IgD-negative memory B cell (primary cell): ENCODE data around the gene DAGLA. TPM values are rescaled to one million over a fixed set of nuclear protein-coding genes. Genes with fewer than 3 reads are reported as not detected.

Source experiments
- H3K27ac Mint-ChIP-seq, 3 donors: one replicate each; pipeline ENCODE4 v1.8.0; 2020 to 2022; ENCODE audit warnings: mild to moderate bottlenecking in 3 of 3, mixed read lengths in 3 of 3, moderate library complexity in 1 of 3
- H3K27me3 Mint-ChIP-seq: one replicate; pipeline ENCODE4 v1.8.0; 2021; ENCODE audit warnings: mixed read lengths
- H3K36me3 Mint-ChIP-seq: one replicate; pipeline ENCODE4 v1.8.0; 2020; ENCODE audit warnings: mild to moderate bottlenecking, mixed read lengths
- H3K4me1 Mint-ChIP-seq, 3 donors: one replicate each; pipeline ENCODE4 v1.8.0; 2020 to 2022; ENCODE audit warnings: mixed read lengths in 3 of 3, mild to moderate bottlenecking in 1 of 3
- H3K4me3 Mint-ChIP-seq, 4 donors: one replicate each; pipeline ENCODE4 v1.8.0; 2020 to 2022; ENCODE audit warnings: mild to moderate bottlenecking in 4 of 4, mixed read lengths in 4 of 4, moderate library complexity in 3 of 4
- H3K9me3 Mint-ChIP-seq, 3 donors: one replicate each; pipeline ENCODE4 v1.8.0; 2020 to 2021; ENCODE audit warnings: mixed read lengths in 3 of 3, mild to moderate bottlenecking in 1 of 3
- polyA plus RNA-seq: library from polyadenylated mRNA; unstranded; fragments of 300-500 nt; fragmentation: Illumina TruSeq; gene quantifications from one replicate; pipeline ENCODE4 v1.2.3, GENCODE V29; 2021

Gene DAGLA
- polyA plus RNA-seq, 1 donor from 2014 or later = not detected

- Mint-ChIP-seq H3K27ac (no peak overlapping the region), H3K36me3 (no peaks in the 10 kb centered on the region), H3K4me3 (no peak overlapping the region), H3K9me3 (no peaks in the 10 kb centered on the region), H3K27me3 (peaks cover 8% of the 10 kb centered on the region), H3K4me1 (peaks cover 0 to 1% (median 0%) of the 10 kb centered on the region in 3 donors)
These were observed 11.4 kb downstream of the DAGLA start for GRCh38 chr11:61691380-61692156.

GRCh38 chr11:61693922-61694601, 13.9 kb downstream of the DAGLA start:
- H3K4me1 Mint-ChIP-seq = peaks cover 0 to 1% (median 0%) of the 10 kb centered on the region in 3 donors
- H3K9me3 Mint-ChIP-seq = no peaks in the 10 kb centered on the region
- H3K27me3 Mint-ChIP-seq = peaks cover 14% of the 10 kb centered on the region
- H3K27ac Mint-ChIP-seq = no peak overlapping the region
- no peak overlapping the region for H3K4me3 Mint-ChIP-seq
- H3K36me3 Mint-ChIP-seq = no peaks in the 10 kb centered on the region

- no peaks in the 10 kb centered on the region for H3K36me3 Mint-ChIP-seq
- no peak overlapping the region for H3K4me3 Mint-ChIP-seq
- H3K9me3 Mint-ChIP-seq = no peaks in the 10 kb centered on the region
- peaks cover 0 to 1% (median 0%) of the 10 kb centered on the region in 3 donors for H3K4me1 Mint-ChIP-seq
- H3K27me3 Mint-ChIP-seq = peaks cover 12% of the 10 kb centered on the region
- no peak overlapping the region for H3K27ac Mint-ChIP-seq
These were observed 14.4 kb downstream of the DAGLA start for GRCh38 chr11:61694602-61694939.

- Mint-ChIP-seq H3K27me3 (peaks cover 12% of the 10 kb centered on the region), H3K4me1 (peaks cover 0 to 1% (median 0%) of the 10 kb centered on the region in 3 donors), H3K9me3 (no peaks in the 10 kb centered on the region), H3K36me3 (no peaks in the 10 kb centered on the region), H3K4me3 (no peak overlapping the region), H3K27ac (no peak overlapping the region)
These were observed 14.9 kb downstream of the DAGLA start for GRCh38 chr11:61694946-61695706.

GRCh38 chr11:61695917-61696316, 15.7 kb downstream of the DAGLA start:
- peaks cover 10% of the 10 kb centered on the region for H3K27me3 Mint-ChIP-seq
- H3K4me1 Mint-ChIP-seq = peaks cover 0 to 1% (median 0%) of the 10 kb centered on the region in 3 donors
- no peaks in the 10 kb centered on the region for H3K36me3 Mint-ChIP-seq
- no peaks in the 10 kb centered on the region for H3K9me3 Mint-ChIP-seq
- peak overlapping the region in 1 of 4 donors; percentile 75 for H3K4me3 Mint-ChIP-seq
- no peak overlapping the region for H3K27ac Mint-ChIP-seq

GRCh38 chr11:61696602-61697001, 16.4 kb downstream of the DAGLA start:
- Mint-ChIP-seq H3K9me3 (no peaks in the 10 kb centered on the region), H3K27me3 (peaks cover 10% of the 10 kb centered on the region), H3K4me1 (peaks cover 0 to 1% (median 0%) of the 10 kb centered on the region in 3 donors), H3K36me3 (no peaks in the 10 kb centered on the region), H3K27ac (no peak overlapping the region), H3K4me3 (no peak overlapping the region)

GRCh38 chr11:61697078-61697502, 16.9 kb downstream of the DAGLA start:
- Mint-ChIP-seq H3K27ac (no peak overlapping the region), H3K4me1 (peaks cover 0 to 1% (median 0%) of the 10 kb centered on the region in 3 donors), H3K36me3 (no peaks in the 10 kb centered on the region), H3K9me3 (no peaks in the 10 kb centered on the region), H3K27me3 (peaks cover 9% of the 10 kb centered on the region), H3K4me3 (no peak overlapping the region)

- Mint-ChIP-seq H3K9me3 (no peaks in the 10 kb centered on the region), H3K4me1 (peaks cover 0 to 2% (median 1%) of the 10 kb centered on the region in 3 donors), H3K27ac (no peak overlapping the region), H3K27me3 (peaks cover 13% of the 10 kb centered on the region), H3K4me3 (no peak overlapping the region), H3K36me3 (no peaks in the 10 kb centered on the region)
These were observed 17.6 kb downstream of the DAGLA start for GRCh38 chr11:61697764-61698163.

GRCh38 chr11:61698173-61698948, 18.2 kb downstream of the DAGLA start:
- Mint-ChIP-seq H3K4me3 (no peak overlapping the region), H3K27me3 (peaks cover 13% of the 10 kb centered on the region), H3K4me1 (peaks cover 0 to 5% (median 1%) of the 10 kb centered on the region in 3 donors), H3K27ac (peak overlapping the region in 1 of 3 donors; percentile 80), H3K36me3 (no peaks in the 10 kb centered on the region), H3K9me3 (no peaks in the 10 kb centered on the region)

GRCh38 chr11:61699737-61700160, 19.6 kb downstream of the DAGLA start:
- Mint-ChIP-seq H3K4me3 (no peak overlapping the region), H3K4me1 (peaks cover 0 to 5% (median 1%) of the 10 kb centered on the region in 3 donors), H3K9me3 (no peaks in the 10 kb centered on the region), H3K27ac (no peak overlapping the region), H3K36me3 (no peaks in the 10 kb centered on the region), H3K27me3 (peaks cover 13% of the 10 kb centered on the region)

- H3K4me3 Mint-ChIP-seq = no peak overlapping the region
- no peaks in the 10 kb centered on the region for H3K9me3 Mint-ChIP-seq
- H3K27me3 Mint-ChIP-seq = peaks cover 13% of the 10 kb centered on the region
- peaks cover 0 to 5% (median 1%) of the 10 kb centered on the region in 3 donors for H3K4me1 Mint-ChIP-seq
- H3K27ac Mint-ChIP-seq = no peak overlapping the region
- H3K36me3 Mint-ChIP-seq = no peaks in the 10 kb centered on the region
These were observed 20.0 kb downstream of the DAGLA start for GRCh38 chr11:61700212-61700611.

GRCh38 chr11:61700720-61701119, 20.5 kb downstream of the DAGLA start:
- Mint-ChIP-seq H3K9me3 (no peaks in the 10 kb centered on the region), H3K4me1 (peaks cover 0 to 5% (median 0%) of the 10 kb centered on the region in 3 donors), H3K4me3 (no peak overlapping the region)

GRCh38 chr11:61701242-61701886, 21.2 kb downstream of the DAGLA start:
- Mint-ChIP-seq H3K9me3 (no peaks in the 10 kb centered on the region), H3K36me3 (no peaks in the 10 kb centered on the region), H3K27me3 (peaks cover 11% of the 10 kb centered on the region), H3K4me1 (peaks cover 0 to 5% (median 0%) of the 10 kb centered on the region in 3 donors), H3K27ac (no peak overlapping the region), H3K4me3 (no peak overlapping the region)

More at GRCh38 chr11:61700720-61701119, 20.5 kb downstream of the DAGLA start:
- Mint-ChIP-seq H3K36me3 (no peaks in the 10 kb centered on the region), H3K27me3 (peaks cover 11% of the 10 kb centered on the region), H3K27ac (no peak overlapping the region)

GRCh38 chr11:61702701-61703312, 22.6 kb downstream of the DAGLA start:
- H3K36me3 Mint-ChIP-seq = no peaks in the 10 kb centered on the region
- H3K4me1 Mint-ChIP-seq = peaks cover 0 to 5% (median 0%) of the 10 kb centered on the region in 3 donors
- H3K9me3 Mint-ChIP-seq = no peaks in the 10 kb centered on the region
- H3K27me3 Mint-ChIP-seq = peaks cover 11% of the 10 kb centered on the region
- H3K4me3 Mint-ChIP-seq = no peak overlapping the region
- no peak overlapping the region for H3K27ac Mint-ChIP-seq
